ENCODE measurements around the gene CCDC73. TPM values are rescaled to one million over a fixed set of nuclear protein-coding genes. Genes with fewer than 3 reads are reported as not detected.

CCDC73 gene
- total RNA-seq, 1 experiment from 2014 or later = 0.04 TPM

DNA sequence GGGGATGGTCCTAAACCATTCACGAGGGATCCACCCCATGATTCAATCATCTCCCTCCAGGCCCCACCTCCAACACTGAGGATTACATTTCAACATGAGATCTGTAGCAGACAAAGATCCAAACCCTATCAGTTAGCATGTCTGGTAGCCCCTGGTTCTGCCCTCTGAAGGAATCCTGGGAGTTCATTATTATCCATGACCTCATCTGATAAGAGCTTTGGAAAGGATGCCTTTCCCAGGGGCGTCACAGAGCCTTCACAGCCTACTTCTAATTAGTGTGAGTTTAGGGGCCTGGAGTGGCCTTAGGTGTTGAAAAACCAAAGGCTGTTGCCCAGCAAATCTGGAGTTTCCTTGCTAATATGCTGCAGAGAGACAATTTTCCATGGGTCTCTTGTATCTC is 219.4 kb downstream of the CCDC73 start:
- no peak overlapping the region for H3K4me3 Mint-ChIP-seq
- Histone ChIP-seq H2AFZ (ENCODE audit: low read length) (no peak overlapping the region), H3K79me2 (ENCODE audit: insufficient read depth, low read length) (no peaks in the 10 kb centered on the region), H4K91ac (ENCODE audit: insufficient read length, low read depth, low read length) (no peak overlapping the region), H3K23me2 (ENCODE audit: insufficient read length, low read depth, low read length, poor library complexity, severe bottlenecking) (no peaks in the 10 kb centered on the region), H2BK15ac (ENCODE audit: low read depth, low read length) (no peak overlapping the region), H3K18ac (ENCODE audit: insufficient read length, low read depth, low read length) (no peak overlapping the region), H2BK5ac (ENCODE audit: insufficient read length, low read length) (no peak overlapping the region), H3K4me2 (ENCODE audit: insufficient read depth, insufficient read length, low read length) (no peak overlapping the region), H4K5ac (ENCODE audit: insufficient read length, low read depth, low read length) (no peak overlapping the region), H3K4ac (ENCODE audit: low read depth, low read length) (no peak overlapping the region), H3K23ac (ENCODE audit: insufficient read length, low read depth, low read length) (no peak overlapping the region), H3K27ac (ENCODE audit: insufficient read length, low read depth, low read length) (no peak overlapping the region), H3T11ph (ENCODE audit: low read length) (no peak overlapping the region), H2BK20ac (ENCODE audit: low read depth, low read length, poor library complexity, severe bottlenecking) (no peak overlapping the region), H3K14ac (ENCODE audit: insufficient read depth, low read length) (no peak overlapping the region), H2BK12ac (ENCODE audit: insufficient read length, low read depth, low read length) (no peak overlapping the region), H3K56ac (ENCODE audit: insufficient read length, low read depth, low read length) (no peak overlapping the region), H4K20me1 (ENCODE audit: control insufficient read depth, insufficient read depth, insufficient read length) (no peaks in the 10 kb centered on the region), H3K79me1 (ENCODE audit: insufficient read depth, low read depth, low read length, poor library complexity, severe bottlenecking) (no peaks in the 10 kb centered on the region), H3K4me1 (ENCODE audit: insufficient read depth, low read length) (peaks cover 6% of the 10 kb centered on the region; the same call in 1 of the 2 replicates), H2BK120ac (ENCODE audit: low read depth, low read length, poor library complexity, severe bottlenecking) (no peak overlapping the region), H3K27me3 (ENCODE audit: insufficient read depth, low read length) (no peaks in the 10 kb centered on the region), H3K9ac (ENCODE audit: extremely low read depth, insufficient read length, low read length) (no peak overlapping the region), H3K9me3 (ENCODE audit: control insufficient read depth, low read depth, low read length) (no peaks in the 10 kb centered on the region), H2AK5ac (ENCODE audit: insufficient read length, low read length) (no peak overlapping the region), H4K8ac (replicated peaks; ENCODE audit: insufficient read length, low read depth, low read length) (no peak overlapping the region)
- peaks cover 9 to 10% of the 10 kb centered on the region in 2 experiments for H3K4me1 Mint-ChIP-seq
- H3K9me3 Mint-ChIP-seq = peaks cover 0 to 5% of the 10 kb centered on the region in 2 experiments; a peak in 2 of 5 replicates
- H3K27ac Mint-ChIP-seq = no peak overlapping the region
- peaks cover 9% of the 10 kb centered on the region for H3K27me3 Mint-ChIP-seq (ENCODE audit: low read depth)
- TF ChIP-seq, protein P1, sequence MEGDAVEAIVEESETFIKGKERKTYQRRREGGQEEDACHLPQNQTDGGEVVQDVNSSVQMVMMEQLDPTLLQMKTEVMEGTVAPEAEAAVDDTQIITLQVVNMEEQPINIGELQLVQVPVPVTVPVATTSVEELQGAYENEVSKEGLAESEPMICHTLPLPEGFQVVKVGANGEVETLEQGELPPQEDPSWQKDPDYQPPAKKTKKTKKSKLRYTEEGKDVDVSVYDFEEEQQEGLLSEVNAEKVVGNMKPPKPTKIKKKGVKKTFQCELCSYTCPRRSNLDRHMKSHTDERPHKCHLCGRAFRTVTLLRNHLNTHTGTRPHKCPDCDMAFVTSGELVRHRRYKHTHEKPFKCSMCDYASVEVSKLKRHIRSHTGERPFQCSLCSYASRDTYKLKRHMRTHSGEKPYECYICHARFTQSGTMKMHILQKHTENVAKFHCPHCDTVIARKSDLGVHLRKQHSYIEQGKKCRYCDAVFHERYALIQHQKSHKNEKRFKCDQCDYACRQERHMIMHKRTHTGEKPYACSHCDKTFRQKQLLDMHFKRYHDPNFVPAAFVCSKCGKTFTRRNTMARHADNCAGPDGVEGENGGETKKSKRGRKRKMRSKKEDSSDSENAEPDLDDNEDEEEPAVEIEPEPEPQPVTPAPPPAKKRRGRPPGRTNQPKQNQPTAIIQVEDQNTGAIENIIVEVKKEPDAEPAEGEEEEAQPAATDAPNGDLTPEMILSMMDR (conservative IDR thresholded peaks at IDR 0.05) = no peak
- no peaks in the 10 kb centered on the region; a peak in 1 of 7 replicates for H3K36me3 Mint-ChIP-seq (ENCODE audit: insufficient read depth in 1 of 3, low read depth in 3 of 3)
- no CpG with 5 or more reads among the region's 2 CpGs for WGBS (ENCODE audit: extremely low coverage, insufficient read length, low lambda C conversion rate)
- no peak for DNase-seq
